Hematopoietic multipotent progenitor cell treated with erythropoietin and hydrocortisone succinate and interleukin-3 and kit ligand, for 8 days (in vitro differentiated cells): ENCODE measurements around the gene HNRNPUL1.
"Not testable (repeated sequence)": the region's sequence is repeated elsewhere in the genome, so short reads cannot be mapped to it uniquely, and the experiment has no call there.

Source experiments
- DNase-seq: peaks from one replicate; pipeline ENCODE4 v3.0.0-alpha.2; 2015

HNRNPUL1 gene

GRCh38 chr19:41327576-41328156, 63.5 kb downstream of the HNRNPUL1 start:
- peak; percentile 74 for DNase-seq

DNA sequence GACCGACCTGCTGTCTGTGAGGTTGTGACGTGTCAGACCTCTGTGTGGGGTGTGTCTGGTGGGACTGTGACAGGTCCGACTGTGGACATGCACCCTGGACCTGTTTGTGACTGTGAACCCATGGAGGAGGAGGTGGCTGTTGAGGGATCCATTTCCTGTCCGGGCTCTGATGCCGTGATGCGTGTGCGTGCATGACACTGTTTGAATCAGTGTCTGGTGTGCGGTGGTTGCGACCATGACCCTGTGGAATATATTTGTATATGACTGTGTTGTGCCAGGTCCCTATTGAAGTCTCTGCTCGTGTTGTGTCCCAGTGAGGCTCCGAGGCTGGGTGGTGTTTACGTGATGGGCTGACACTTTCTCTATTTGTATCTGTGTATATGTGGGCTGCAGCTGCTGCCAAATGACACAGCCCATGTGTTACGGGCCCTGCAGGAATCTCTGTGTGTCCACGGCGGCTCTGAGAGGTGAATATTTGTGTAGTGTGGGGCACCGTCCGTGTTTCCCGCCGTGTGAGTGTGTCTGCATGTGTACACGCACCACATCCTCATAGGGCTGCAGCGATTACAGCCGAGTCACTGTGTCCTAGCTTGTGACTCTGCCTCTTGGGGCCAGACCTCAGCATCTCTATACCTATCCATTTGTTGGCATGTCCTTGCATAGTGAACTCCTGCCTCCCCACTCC, 64.1 kb downstream of the HNRNPUL1 start:
- peak; percentile 16 for DNase-seq

DNA sequence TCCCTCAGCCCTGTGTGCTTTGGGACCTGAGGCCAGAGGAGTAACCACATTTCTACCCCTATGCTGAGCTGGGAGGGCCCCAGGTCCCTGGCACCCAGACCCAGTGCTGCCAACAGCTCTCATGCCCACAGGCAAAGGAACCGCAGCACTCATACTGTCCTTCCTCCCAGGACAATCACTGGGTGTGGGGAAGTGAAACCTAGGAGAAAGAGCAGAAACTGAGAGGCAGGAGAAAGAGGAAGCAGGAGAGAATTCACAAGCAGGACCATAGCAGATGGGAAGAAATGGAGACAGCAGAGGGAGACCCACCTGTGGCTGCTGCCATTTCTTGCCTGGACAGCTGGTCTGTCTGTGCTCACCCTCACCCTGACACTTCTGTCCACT, 64.7 kb downstream of the HNRNPUL1 start:
- no peak for DNase-seq

DNA sequence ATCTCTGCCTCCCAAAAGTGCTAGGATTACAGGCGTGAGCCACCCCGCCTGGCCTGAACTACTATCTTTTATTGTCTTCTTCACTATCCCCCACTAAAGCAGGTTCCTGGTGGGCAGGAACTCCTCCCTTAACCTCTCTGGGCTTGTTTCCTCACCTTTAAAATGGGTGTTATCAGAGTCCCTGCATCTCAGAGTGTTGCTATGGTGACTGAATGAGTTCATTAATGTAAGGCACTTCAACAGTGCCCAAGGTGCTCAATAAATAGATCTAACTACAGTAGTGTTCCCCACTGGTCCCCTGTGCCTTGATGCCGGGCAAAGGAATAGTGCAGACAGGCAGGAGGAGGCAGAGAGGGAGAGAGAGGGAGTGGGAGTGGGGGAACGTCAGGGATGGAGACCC, 66.3 kb downstream of the HNRNPUL1 start:
- no peak for DNase-seq

- DNase-seq, result no peak
These were observed 66.9 kb downstream of the HNRNPUL1 start for GRCh38 chr19:41330946-41331678.

- no peak for DNase-seq
These were observed 67.8 kb downstream of the HNRNPUL1 start for GRCh38 chr19:41332000-41332399.

GRCh38 chr19:41332468-41332867, 68.3 kb downstream of the HNRNPUL1 start:
- no peak for DNase-seq

DNA sequence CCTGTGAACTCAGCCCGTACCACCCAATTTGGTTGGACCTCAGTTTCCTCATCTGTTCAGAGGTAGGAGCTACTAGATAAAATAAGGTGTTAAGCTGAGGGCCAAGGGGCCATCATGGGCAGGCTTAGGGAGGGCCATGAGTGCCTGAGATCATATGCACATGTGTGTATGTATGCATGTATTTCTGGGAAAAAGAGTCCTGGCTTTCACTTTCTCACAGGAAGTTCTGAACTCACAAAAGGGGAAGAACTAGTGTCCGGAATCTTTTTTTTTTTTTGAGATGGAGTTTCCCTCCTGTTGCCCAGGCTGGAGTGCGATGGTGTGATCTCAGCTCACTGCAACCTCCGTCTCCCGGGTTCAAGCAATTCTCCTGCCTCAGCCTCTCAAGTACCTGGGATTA, 70.6 kb downstream of the HNRNPUL1 start:
- DNase-seq, result no peak

DNA sequence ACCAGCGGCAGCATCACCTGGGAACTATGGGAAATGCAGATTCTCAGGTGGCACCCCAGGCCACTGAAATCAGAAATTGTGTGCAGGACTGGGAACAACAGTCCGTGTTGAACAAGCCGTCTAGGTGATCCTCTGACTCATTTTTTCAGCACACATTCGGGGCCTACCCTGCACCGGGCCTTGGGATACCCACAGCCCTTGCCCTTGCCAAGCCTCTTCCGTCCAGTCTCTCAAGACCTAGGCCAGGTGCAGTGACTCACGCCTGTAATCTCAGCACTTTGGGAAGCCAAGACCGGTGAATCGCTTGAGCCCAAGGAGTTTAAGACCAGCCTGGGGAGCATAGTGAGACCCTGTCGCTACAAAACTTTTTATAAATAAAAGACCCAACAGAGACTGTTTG, 71.3 kb downstream of the HNRNPUL1 start:
- no peak for DNase-seq

DNA sequence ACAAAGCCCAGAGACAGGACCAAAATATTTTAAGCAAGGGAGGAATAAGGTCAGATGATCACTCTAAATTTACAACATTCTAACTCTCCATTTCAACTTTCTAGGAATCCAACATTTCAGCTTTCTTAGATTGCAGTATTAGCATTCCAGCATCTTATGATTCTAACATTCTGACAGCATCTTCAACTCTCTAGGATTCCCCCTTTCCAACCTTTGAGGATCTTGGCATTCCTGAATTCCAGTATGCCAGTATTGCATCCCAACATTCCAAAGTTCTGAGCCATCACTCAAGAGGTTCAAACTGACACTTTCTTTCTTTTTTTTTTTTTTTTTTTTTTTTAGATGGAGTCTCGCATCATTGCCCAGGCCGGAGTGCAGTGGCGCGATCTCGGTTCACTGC, 75.8 kb downstream of the HNRNPUL1 start:
- DNase-seq, result no peak

DNA sequence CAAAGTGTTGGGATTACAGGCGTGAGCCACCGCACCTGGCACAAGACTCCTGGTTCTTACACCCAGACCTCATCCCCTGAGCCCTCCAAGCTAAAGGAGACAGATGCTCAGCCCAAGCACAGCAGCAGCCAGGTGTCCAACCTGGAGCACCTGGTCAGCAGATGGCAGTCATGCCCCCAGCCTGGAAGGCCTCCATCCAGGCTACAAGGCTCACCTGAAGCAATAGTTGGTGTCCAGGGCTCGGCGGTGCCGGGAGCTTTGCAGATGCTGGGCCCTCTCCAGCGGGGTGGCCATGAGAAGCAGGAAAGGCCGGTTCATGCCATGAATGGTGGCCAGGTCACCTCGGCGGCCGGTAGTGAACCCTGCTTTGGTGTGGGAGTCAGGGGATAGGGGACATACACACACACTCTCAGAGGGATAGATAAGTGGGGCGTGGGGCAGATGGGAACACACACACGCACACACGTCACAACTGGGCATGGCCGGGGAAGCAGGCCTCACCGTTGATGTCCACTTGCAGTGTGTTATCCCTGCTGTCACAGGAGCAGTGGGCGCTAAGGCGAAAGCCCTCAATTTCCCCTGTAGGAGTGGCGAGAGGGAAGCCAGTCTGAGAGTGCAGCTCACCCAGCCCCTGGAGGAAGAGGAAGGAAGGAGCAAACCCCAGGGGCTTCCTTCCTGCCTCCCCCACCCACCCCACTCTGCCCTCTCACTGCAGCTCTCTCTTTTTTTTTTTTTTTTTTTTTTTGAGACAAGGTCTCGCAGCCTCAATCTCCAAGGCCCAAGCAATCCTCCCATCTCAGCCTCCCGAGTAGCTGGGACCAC, 77.7 kb downstream of the HNRNPUL1 start:
- no peak for DNase-seq

- no peak for DNase-seq
These were observed 80.0 kb downstream of the HNRNPUL1 start for GRCh38 chr19:41344162-41344561.

DNA sequence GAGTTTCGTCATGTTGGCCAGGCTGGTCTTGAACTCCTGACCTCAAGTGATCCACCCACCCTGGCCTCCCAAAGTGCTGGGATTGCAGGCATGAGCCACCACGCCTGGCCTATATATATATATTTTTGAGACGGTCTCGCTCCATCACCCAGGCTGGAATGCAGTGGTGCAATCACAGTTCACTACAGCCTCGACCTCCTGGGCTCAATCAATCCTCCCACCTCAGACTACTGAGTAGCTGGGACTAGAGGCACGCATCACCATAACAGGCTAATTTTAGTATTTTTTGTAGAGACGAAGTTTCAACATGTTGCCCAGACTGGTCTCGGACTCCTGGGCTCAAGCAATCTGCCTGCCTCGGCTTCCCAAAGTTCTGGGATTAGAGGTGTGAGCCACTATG, 82.7 kb downstream of the HNRNPUL1 start:
- not testable (repeated sequence) for DNase-seq

- peak; percentile 86 for DNase-seq
These were observed 86.7 kb downstream of the HNRNPUL1 start for GRCh38 chr19:41350735-41351338.

DNA sequence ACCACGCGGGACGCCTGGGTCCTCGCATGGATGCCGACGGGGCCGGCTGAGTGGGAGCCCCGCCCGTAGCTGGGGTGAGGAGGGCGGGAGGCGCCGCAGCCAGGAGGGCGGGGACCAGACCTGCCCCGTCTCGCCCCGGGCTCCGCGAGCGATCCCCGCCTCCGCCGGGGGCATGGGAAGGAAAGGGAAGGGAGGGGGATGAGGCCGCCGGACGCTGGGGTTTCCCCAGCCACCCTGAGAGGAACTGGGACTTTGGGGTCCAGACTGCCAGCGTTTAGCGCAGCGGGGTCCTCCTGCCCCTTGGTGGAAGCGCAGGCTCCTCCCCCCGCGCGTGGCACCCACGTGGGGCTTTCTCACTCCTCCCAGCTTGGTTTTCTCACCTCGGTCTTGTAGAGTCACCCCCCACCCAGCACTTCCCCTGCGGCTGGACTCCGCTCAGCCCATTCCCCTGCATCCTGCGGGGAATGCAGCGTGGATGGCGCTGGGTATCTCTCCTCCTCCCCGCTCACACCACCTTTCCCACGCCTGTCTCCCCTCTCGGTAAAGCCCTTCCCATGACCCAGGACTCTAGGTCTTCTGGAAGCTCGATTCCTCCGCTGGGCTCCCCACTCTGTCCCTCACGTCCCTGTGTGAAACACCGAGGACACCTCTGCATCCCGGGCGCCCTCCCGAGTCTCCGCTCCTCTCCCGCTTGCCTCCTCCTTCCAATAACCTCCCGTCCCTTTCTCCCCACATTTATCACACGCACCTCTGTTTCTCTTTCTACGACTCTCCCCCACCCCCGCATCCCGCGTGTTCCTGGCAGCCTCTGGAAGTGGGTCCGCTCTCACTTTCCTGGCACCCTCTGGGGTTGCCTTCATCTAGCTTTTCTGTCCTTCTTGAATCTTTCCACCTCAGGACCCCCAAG, 87.4 kb downstream of the HNRNPUL1 start:
- DNase-seq, result peak; percentile 73

DNA sequence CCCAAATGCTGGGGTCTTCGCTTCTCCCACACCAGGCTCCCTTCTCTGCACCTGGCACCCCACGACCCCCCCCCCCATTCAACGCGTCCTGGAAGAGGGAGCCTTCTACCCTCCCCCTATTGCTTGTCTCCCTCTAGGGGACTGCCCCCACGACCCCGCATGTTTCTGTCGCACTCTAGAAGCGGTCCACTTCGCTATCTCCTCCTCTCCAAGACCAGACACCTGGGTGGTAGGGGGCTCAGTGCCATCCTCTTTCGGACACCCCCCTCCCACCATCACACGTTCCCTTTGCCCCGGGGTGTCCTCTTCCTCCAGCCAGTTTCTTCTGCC, 88.1 kb downstream of the HNRNPUL1 start:
- no peak for DNase-seq

DNA sequence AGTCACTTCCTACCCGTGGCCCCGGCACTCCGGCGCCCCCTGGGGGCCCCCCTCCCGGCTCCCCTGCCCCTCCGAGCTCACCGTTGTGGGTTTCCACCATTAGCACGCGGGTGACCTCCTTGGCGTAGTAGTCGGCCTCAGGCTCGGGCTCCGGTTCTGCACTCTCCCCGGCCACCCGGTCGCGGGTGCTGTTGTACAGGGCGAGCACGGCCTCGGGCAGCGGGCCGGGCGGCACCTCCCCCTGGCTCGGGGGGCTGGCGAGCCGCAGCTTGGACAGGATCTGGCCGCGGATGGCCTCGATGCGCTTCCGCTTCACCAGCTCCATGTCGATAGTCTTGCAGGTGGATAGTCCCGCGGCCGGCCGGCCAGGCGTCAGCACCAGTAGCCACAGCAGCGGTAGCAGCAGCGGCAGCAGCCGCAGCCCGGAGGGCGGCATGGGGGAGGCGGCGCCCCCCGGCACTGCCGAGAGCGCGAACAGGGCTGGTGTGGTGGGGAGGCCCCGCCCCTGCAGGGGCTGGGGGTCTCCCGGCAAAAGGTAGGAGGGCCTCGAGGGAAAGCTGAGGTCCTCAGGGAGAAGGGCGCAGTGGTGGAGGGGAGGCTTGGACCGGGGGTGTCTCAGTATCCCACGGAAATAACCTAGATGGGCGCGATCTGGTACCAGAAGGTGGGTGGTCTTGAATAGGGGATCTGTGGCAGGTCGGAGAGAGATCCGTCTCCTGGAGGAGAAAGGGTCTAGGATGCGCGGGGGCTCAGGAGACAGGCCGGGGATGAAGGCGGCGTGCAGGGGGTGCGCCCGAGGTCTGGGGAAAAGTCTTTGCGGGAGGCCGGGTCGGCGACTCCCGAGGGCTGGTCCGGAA, 88.7 kb downstream of the HNRNPUL1 start:
- peak; percentile 75 for DNase-seq

DNA sequence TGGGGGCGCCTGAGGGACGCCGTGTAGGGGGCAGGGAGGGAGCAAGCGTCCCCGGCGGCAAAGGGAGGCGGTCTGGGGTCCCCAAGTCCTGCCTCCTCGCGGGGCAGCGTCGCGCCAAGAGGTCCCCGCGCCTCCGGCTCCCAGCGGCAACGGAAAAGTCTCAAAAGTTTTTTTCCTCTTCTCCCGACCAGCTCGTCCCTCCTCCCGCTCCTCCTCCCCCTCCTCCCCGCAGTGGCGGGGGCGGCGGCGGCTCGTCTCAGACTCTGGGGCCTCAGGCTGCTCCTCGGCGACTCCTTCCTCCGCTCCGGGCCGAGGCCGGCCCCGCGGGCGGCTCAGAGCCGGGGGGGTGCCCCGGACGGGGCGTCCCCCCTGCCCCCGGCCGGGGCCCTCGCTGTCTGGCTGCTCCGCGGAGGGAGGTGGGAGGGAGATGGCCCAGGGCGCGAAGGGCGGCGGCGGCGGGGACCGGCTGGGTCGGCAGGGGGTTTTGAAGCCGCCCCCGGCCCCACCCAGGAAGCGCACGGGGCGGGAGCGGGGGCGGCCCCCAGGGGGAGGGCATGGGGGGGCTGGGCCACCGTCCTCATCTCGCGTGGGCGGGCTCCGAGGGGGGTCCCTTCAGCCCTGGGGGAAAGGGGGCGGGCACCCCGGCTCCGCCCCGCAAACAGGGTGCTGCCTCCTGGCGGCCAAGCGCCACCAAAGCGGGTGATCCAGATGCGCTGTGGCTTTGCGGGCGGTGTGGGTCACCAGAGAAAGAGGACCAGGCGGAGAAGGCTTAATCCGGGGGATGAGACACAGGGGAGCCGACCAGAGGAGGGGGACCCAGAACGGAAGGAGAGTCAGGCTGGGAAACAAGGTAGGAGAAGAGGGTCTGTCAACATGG, 89.5 kb downstream of the HNRNPUL1 start, which contains the start of gene TGFB1:
Gene TGFB1 (minus strand): TSS at position 457 of the 877 bp plus-strand sequence. CDS start 878 bp downstream, outside the sequence.
- DNase-seq, result peak; percentile 87

GRCh38 chr19:41354343-41354953, 90.3 kb downstream of the HNRNPUL1 start:
- DNase-seq, result no peak
